ENCODE results near the gene FNBP1L.
"Not testable (repeated sequence)": the region's sequence is repeated elsewhere in the genome, so short reads cannot be mapped to it uniquely, and the experiment has no call there.

Gene FNBP1L

DNA sequence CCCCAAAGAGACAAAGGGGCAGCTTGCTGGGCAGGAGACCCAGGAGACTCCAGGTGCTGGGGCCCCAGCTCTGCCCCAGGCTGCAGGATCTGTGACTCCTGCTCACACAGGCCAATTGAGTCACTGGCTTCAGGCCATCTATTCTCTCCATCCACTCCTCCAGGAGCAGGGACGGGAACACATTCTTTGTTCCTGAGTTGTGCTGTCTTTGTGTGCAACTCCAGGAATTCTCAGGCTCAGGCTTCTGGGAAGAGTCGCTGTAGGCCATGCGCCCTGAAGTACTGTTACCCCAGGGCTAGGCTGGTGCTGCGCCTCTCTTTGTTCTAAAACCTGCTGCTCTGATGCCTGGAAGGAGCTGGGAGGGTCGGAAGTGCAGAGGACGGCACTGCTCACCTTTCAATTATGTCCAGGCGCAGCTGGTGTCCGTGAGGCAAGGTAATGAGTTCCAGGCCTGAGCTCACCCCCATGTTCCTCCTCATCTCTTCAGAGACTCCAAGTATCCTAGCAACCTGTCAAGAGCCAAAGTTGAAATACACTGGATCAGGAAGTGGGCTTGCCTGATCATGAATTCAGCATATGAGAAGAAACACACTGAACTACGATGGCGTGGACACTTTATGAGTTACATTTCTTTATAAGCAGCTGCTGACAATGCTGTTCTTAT lies 127.8 kb downstream of the FNBP1L start:
- DNase-seq = no peak

DNA sequence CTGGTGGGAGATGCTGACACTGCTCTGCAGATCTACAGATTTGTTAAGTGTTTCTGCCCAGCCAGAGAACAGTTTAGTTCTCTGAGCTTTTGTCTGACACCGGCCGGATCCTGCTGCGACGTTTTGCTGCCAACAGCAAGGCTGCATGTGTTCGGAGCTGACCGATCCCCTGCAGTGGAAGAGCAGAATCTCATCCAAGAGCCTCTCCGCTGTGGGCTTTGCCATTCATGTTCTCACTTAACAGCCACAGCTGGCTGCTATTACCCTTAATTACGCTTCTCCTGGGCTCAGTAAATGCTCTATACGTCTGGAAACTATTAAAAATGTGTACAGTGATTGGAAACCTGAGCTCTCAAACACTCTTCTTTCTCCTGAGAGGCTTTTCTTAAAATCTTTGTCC lies 128.4 kb downstream of the FNBP1L start:
- DNase-seq = no peak

DNA sequence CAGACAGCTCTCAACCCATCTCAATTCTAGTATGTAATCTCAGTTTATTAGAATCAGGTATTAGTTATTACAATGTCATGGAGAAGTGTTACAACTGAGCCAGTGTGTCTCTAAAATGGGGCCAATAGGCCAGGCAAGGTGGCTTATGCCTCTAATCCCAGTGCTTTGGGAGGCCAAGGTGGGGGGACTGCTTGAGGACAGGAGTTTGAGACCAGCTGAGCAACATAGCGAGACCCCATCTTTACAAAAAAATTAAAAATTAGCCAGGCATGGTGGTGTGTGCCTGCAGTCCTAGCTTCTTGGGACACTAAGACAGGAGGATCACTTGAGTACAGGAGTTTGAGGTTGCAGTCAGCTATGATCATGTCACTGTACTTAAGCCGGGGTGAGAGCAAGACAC lies 128.8 kb downstream of the FNBP1L start:
- no peak for DNase-seq

DNA sequence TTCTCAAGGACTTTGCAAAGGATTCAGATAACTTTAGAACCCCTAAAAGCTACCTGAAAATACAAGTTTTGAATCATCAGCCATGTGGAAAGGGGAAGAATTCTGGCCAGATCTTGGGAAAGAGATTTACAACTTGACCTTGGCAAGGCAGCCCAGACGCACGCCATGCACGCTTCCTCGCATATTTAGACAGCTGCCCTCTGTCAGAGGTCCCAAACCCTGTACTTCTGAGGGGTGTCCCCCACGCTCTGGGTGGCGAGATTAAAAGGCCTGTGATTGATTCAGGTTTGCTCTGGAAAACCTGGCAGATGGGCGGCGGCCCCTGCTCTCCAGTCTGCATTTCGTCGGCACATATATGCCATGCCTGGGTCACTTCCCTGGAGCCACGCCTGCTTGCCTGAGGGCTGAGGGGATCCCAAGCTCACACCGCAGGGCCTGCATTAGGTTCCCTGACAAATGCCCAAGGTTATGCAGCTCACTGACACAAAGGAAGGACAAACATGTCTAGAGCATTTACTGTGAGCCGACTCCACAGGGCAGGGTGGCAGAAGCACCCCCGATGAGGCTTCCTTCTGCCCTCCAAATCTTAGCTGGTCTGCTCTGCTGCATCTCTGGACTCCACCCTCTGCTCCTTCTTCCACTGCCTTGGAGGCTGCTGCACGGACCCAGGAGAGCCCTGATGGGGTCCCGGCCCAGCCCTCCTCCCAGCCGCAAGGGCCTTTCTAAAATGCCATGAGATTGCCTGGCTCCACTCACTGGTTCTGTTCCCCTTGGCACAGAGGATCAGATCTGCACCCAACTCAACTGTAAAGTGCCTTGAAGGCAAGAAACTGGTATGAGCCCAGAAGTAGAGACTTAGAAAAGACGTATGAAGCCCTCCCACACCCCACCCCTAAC lies 129.9 kb downstream of the FNBP1L start:
- no peak for DNase-seq

DNA sequence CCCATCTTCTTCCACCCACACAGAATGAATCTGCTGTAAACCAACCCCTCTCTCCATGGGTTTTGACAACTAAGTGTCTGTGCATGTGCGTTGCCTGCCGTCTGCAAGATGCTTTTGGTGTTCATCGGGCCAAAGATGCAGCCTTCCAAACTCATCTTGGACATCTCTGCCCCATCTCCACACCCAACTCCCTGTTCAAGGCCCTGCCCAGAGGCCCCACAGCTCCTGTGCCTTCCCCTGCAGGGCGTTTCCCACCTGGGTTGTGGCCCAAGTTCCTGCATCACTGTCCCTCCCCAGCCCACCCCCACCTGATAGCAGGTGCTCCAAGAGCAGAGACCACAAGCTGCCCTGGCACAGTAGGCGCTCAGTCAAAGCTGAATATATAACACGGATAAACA lies 130.5 kb downstream of the FNBP1L start:
- no peak for DNase-seq

DNA sequence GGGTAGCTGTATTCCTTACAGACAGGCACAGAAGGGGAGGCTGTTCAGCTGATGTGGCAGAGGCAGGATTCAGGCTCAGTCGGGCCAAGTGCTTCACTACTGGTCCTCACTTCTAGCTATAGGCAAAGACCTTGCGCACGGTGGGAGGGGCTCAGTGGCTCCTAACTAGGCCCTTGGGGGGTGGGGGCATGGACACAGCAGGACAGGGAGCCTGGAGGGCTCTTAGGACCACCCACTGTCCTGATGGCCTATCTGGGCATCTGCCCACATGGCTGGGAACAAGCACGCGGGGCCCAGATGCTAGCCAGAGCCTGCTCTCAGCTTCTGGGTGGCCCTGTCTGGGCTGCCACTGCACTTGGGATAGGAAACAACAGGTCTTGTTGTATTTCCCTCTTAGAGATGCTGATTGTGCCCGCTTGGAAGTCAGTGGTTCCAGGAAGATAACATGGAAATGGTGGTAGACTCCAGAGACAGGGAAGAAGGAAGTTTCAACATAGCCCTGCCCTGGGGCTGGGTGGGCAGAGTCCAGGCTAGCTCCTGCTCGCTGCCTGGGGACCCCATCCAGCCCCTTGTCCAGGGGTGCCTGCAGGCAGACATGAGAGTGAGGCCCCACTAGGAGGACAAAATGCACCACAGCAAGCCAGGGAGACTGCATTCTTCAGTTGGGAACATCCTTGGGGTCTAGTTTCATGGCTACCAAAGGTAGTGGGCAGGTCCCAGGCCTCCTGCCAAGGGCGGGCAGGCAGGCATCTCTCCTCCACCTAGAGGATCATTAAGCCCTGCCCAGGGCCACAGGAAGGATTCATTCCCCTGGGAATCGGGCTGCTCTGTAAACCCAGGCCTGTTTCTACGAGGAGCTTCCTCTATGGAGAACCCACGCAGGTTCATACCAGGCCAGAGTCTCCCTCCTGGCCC lies 131.2 kb downstream of the FNBP1L start:
- no peak for DNase-seq

DNA sequence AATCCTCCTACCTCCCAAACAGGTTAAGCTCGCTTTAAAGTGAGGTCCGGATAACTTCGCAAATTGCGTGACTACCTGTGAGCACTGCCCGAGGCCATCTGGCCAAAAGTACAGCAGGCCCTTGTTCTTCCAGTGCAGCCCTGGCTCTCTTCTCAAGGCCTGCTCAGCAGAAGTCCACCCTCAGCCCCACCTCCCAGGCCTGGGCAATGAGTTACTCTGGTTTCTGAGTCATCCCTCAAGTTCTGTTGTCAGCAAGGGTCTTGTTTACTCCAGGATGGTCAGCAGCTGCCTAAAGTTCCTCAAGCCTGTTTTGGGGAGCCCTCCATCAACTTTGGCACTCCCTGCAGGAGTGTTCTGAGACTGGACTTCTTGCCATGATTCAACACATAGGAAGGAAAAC lies 132.0 kb downstream of the FNBP1L start:
- DNase-seq = no peak

DNA sequence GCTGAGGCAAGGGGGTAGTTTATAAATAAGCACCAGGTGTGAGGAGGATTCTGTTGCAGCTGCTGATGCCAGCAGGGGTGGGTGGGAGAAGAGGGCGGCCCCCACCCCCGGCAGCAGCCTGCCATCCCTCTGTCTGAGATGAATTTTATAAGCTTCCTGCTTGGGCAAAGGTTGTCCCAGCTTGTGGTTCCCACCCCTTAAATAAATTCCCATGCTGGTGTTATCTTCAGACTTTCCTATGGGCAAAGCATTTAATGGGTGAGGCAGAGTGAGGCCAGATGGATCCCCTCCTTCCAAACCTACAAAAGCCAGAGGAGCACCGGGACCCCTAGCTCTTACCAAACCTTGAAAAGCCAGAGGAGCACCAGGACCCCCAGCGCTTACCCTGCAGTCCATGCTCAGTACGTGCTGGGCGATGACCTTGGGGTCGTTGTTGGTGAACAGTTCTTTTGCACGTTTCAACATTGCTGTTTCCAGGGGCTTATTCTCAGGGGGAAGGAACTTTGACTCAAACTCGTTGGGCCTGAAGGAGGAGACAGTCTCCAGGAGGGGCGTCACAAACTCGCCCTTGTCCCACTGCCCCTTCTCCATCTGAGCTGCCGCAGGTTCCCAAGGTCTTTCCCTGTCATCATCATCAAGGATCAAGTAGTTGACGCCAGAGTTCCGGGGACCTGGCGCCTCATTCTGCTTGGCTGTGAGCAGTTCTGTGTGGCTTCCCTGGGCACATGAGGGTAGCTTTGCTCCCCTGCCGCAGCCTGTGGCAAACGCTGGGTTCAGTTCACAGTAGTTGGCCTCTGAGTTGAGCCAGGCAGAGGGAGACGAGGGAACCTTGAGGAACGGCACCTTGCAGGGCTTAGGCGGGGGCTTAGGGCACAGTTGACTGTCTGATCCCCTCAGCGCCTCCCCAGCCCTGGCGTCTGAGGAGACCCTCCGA lies 134.3 kb downstream of the FNBP1L start:
- no peak for DNase-seq

DNA sequence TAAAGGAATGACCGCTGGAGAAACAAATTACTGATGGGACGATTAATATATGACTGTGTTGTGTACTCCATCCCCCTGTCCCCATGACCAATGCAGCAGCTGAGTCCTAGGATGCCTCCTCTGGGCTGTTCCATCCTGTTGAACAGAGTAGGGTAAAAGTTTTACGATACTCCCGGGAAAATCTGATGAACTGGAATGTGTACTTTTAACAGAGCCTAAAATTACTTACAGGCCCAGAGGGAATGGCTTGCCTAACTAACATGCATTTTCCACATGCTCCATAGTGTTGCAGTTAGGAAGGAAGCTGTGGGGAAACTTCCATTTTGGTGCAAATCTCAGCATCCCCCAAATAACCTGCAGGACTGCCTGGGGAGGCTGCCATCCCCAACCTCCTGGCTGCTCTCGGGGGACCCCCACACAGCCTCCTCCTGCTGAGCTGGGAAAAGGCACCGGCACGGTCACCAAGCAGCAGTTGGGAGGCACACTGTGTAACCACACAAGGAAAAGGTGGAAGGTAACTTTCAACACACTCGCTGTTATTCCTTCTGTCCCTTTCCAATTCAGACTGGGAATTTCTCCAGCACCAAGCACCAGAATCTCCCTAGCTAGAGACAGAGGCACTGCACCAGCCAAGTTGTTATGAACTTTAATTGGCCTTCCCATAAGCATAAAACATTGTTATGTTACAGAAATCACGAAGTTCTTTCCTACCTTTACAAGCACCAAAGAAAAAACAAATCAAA lies 136.5 kb downstream of the FNBP1L start:
- DNase-seq = no peak

DNA sequence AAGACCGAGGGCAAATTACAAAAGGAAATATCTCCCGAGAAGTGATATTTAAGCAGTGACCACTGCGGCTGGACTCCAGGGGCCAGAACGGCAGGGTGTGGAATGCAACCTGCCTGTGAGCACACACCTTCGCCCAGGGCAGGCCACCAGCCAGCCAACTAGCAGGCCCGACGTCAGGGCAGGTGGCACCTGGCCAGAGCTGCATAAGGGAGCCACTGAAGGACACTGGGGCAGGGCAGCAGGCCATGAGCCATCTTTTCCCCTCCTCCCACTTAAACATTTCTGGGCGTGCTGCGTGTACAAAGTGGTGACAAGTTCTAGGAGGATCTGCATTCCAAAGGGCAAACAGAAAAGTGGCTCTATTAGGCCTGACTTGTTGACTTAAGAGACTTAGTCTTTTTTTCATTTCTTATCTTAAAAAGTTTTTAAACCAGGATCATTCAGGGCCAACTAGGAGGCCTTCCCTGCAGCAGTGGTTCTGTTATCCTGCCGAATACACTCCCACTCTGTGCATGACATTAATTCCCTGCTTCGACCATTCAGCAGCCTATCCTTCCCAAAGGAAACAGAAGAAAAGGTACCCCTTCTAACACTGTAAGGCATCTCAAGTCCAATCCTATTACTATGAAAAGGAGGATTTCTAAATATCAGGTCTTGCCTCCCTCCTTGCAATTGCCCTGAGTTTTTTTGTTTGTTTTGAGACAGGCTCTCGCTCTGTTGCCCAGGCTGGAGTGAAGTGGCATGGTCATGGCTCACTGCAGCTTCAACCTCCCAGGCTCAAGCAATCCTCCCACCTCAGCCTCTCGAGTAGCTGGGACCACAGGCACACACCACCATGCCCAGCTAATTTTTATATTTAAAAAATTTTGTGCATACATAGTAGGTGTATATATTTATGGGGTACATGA lies 137.4 kb downstream of the FNBP1L start:
- DNase-seq = no peak

DNA sequence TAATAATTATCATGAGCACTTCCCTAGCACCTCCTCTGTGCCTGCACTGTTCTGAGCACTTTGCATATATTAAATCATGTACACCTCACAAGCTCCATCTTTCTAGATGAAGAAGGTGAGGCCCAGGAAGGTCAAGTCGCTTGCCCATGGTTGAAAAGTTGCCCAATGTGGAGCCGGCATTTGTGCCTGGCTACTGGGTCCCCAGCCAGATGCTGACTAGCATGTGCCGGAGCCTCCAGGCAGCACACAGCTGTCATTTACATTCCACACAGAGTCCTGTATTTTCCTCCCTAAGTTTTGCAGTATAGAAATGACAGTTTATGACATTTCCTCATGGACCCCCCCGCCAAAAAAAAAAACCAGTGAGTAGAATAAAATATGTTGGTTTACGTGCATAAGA lies 139.4 kb downstream of the FNBP1L start:
- no peak for DNase-seq

DNA sequence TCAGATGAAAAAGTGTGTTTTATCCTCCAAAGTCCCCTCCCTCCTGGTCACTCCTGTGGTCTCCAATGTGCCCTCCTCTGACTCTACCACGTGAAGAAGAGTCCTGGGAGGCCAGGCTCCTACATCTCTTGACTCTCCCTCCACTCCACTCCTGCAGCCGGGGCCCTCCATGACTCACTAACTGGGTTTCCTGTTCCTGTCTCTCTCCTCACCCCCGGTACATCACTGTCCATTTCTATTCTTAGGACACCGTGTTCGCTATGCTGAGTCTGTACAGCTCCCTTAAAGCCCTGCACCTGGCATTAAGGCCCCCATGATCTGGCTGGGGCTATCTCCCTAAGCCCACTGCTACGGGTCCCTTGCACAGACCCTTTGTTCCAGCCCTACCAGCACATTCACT lies 140.3 kb downstream of the FNBP1L start:
- DNase-seq = no peak

DNA sequence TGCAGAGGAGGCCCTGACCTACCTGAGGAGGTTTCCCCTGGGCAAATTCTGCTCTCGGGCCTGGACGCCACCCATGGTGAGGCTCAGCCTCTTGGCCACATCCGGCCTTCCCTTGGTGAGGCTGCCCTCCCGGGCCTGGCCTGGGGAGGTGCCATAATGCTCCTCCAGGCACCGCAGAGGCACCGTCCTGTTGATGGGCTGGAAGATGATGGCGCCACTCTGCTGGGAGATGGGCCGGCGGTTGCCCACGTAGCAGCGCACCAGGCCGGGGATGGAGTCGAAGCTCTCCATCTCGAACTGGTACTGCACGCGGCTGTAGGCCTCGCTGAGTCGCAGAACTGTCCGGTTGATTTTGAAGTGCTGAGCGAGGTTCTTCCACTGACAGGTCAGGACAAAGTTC lies 141.0 kb downstream of the FNBP1L start:
- no peak for DNase-seq

DNA sequence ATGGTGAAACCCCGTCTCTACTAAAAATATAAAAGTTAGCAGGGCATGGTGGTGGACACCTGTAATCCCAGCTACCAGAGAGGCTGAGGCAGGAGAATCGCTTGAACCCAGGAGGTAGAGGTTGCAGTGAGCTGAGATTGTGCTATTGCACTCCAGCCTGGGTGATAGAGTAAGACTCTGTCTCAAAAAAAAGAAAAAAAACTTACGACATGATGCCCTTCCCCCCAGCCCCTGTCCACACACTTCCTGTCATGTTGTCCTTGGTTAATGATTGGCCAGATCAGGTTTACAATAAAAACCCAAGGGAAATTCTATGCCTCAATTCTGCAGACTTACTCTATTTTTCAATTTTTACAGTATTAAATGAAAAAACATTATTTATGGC lies 143.4 kb downstream of the FNBP1L start:
- not testable (repeated sequence) for DNase-seq

DNA sequence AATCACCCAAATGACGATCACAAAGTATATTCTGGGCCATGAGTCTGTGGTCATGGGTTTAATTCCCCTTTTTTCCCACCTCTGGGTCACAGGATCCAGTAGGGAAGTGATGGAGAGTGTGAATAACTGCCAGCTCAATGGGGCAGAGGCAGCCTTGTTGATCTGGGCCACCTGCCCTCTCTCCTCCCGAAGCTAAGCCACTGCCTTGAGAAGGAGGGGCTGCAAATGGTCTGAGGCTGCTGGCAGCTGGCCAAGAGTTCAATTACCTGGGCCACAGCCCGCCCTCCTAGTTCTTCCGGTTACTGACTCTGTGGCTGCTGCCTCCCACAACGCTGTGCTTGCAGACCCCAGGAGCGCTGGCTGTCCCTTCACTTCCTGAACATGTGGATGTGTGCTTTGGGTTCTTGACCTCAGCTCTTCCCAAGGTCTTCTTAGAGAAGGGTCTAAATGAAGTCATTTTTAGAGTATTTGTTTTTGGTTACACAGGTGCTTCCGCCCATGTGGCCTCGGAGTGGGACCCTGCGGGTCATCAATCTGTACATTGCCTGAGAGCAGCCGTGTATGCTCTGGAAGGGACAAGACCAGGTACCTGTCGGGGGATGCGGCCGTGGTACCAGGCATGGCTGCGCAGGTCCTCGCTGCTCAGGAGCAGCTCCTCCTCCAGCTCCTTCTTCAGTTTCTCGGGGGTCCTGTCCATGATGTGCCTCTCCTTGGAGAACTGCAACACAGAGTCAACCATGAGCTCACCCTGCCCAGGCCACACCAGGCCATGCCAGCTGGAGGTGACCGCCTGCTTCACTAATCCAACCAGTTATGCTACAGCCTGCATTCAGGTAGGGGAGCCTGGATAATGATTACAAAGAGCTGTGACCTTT lies 144.0 kb downstream of the FNBP1L start:
- DNase-seq = no peak

DNA sequence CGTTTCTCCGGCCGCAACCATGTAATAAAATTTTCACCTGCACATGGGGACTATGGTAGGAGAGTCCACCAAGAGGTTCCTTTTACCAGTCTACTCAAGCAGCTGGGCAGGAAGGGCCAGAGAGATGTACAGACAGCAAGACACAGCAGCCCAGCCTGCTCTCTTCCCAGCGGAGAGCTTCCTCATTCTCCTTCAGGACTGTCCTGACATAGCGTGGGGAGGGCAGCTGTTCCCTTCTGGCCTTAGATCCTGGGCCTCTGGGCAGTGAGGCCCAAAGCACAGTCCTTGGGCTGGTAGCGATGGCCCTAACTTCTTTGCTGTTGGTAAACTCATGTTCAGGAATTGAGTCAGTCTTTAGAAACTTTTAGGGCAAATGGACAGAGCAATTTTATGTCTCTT lies 144.6 kb downstream of the FNBP1L start:
- no peak for DNase-seq

DNA sequence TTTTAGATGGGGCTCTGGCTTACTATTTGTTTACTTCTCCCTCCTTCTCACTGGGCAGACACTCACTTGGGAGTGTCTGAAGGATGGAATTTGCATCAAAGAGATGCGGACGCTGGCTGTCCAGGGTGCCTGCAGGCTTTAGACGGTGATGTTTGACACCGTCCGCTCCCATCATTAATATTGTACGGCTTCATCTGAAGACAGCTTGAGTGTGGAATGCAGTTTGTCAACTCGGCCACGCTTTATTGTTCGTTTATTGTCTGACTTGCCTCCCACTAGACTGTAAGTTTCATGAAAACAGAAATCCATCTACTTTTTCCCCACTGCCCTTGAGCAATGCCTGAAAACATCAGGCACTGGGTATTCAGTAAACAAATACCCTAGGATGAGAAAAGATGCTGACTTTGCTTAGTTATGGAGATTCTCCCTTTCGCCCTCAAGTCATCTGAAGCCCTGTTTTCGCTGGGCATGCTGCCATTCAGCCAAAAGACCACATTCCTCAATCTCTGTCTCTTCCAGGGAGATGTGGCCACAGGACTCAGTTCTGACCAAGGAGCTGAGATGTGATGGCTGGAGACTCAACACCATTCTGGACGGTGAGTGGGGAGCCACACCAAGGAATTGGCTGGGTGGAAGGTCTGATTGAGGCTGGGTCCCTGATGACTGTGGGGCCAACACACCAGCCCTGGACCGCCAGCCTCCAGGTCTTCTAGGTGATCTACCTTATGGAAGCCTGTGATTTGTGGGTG lies 146.1 kb downstream of the FNBP1L start:
- DNase-seq = no peak

DNA sequence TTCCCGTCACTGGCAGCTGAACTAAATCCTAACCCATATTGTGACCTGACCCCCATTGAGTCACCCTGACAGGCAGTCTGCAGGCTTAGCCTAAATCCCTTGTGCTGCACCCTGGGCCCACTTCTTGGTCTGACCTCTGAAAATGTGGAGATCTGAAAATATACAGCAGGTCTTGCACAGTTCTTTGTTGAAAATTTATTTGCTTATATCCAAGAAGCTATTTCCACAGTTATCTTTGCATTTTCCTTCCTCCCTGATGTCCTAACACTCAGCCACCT lies 146.6 kb downstream of the FNBP1L start:
- no peak for DNase-seq

DNA sequence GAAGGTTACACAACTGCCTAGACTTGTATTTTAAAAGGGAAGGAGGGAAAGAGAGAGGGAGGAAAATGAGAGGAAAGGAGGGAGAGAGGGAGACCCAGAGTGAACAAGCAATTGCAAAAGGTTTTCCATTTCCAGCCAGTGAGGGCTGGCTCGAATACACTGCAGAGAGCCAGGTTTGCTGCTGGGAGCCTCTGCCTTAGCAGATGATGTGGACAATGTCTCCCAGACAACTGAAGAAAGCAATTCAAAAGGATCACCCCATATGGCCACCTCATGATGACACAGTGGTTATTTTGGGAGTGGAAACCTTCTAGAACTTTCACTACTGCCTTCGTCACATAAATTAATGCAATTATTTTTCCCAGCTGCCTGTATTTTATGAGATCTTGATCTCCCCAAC lies 147.3 kb downstream of the FNBP1L start:
- no peak for DNase-seq

All from stimulated activated naive CD4-positive, alpha-beta T cell treated with Interleukin-2 at 50 U/mL for 16 hours (primary cell).